KOPT-K1 (cell line): ENCODE measurements around the gene VPS13D.

Source experiments
- H3K27ac ChIP-seq: fragments of 200-600 bp; sonication (generic); 2 replicates; pipeline ENCODE4 v1.5.1; 2016; ENCODE audit warnings: antibody characterized with exemption, mild to moderate bottlenecking, low read depth, low read length; ENCODE audit not compliant: poor library complexity, severe bottlenecking
- H3K36me3 ChIP-seq: fragments of 200-600 bp; sonication (generic); 2 replicates; pipeline ENCODE4 v1.5.1; 2017; ENCODE audit warnings: antibody characterized with exemption, mild to moderate bottlenecking, low read length, moderate library complexity; ENCODE audit not compliant: insufficient read depth
- H3K9me3 ChIP-seq: fragments of 200-600 bp; sonication (generic); 2 replicates; pipeline ENCODE4 v1.5.1; 2017; ENCODE audit warnings: antibody characterized with exemption, low read length, mild to moderate bottlenecking; ENCODE audit not compliant: insufficient read depth, poor library complexity, severe bottlenecking

Gene VPS13D

DNA sequence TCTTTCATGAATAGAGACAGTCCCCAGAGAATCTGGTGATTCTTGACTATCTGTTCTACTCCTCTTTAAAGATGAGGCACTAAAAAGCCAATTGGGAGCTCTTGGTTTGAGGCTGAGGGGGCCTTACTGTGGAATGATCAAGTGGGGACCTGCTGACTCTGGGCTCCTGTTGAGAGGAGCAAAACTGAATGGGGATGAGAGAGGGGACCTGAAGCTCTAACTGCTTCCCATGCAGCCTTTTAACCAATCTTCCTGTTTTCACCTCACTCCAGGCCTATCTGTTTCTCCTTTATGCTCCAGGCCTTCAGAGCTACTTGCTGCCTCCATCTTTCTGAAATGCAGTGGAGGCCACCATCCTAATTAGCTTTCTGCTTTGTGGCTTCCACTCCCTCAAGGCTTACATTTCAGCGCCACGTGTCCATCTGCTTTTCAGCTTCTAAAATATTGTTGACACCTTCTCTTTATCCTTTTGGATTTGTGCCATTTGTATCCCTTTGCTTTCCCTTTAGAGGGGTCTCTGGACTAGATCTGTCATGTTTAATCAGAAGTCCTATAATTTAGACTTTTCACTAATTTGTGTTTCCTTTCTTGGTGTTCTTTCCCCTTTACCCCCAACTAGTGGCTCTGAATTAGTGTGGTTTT lies 242.4 kb downstream of the VPS13D start:
- peak overlapping the region; percentile 98 for H3K27ac ChIP-seq

DNA sequence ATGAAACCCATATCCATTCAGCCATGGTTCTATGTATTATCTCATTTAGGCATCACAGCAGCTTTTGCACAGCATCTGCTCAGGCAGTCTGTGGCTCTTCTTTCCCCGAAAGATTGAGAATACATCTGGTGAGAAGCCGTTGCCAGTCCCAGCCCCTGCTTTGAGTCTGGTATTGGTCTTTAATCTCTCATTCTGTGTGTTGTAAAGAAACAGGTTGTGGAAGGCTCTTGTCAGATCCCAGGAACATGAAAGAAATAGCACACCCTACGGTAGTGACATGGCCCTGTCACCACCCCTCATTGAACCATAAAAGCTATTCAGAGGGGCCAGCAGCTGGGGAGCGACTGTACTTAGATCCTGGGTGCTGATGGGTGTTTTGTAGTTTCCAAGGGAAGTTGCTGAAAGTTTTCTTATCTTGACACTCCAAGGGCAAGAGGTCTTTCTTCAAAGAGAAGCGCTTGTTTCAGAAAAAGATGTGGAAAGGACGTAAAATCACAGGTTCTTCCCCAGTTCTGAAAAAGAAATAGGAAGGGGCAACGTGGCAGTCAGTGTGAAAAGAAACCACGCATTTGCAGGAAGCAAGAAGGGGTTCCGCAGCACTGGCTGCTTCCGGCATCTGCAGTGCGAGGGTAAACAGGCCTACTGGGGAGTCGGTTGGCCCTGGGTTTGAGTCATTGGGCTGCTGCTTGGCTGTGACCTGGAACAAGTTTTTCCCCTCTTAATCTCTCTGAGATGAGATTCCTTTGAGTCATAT lies 243.1 kb downstream of the VPS13D start:
- Histone ChIP-seq H3K9me3 (peaks cover 9% of the 10 kb centered on the region), H3K27ac (peak overlapping the region; percentile 98), H3K36me3 (no peaks in the 10 kb centered on the region)

More for the DNA sequence above, 242.4 kb downstream of the VPS13D start:
- Histone ChIP-seq H3K36me3 (no peaks in the 10 kb centered on the region), H3K9me3 (peaks cover 9% of the 10 kb centered on the region)

GRCh38 chr1:12473596-12474362 lies 243.9 kb downstream of the VPS13D start:
- peak overlapping the region; percentile 98 for H3K27ac ChIP-seq
- H3K36me3 ChIP-seq = no peaks in the 10 kb centered on the region
- H3K9me3 ChIP-seq = peaks cover 9% of the 10 kb centered on the region

DNA sequence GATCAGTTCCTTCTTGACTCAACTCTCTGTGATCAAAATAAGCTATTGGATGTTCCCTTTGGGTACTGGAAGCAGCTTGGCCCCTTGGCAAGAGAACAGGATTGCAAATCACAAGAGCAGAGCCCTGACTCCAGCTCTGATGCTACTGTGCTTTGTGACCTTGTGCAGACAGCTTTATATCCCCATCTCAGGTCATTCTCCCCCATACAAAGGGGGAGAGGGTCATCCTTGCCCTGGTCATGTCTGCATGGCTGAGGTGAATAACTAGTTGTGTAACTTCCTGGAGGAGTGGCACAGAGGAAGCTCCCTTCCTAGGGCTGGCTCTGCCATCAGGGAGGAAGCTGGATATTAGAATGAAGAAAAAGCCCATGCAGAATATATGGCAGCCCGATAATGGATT lies 245.3 kb downstream of the VPS13D start:
- Histone ChIP-seq H3K36me3 (no peaks in the 10 kb centered on the region), H3K27ac (peak overlapping the region; percentile 98), H3K9me3 (peaks cover 9% of the 10 kb centered on the region)

GRCh38 chr1:12475530-12475934 lies 245.7 kb downstream of the VPS13D start:
- Histone ChIP-seq H3K9me3 (peaks cover 9% of the 10 kb centered on the region), H3K27ac (peak overlapping the region; percentile 98), H3K36me3 (no peaks in the 10 kb centered on the region)

DNA sequence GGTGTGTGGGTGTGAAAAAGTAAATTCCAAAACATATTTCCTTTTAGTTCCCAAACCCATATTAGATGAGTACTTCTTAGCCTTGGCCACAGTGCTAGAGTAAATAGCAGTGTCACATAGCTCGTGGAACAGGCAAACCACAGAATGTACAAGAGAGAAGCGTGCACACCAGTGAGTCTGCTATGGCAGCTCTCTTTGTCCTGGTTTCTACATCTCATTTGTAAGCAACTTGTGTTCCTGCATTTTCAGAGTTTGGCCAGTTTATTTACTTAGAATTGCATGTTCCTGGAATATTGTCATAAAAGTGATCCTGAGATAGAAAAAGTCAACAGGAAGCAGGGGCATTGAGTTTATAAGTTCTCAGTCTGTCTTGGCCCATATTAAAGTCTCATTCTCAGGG lies 246.1 kb downstream of the VPS13D start:
- no peaks in the 10 kb centered on the region for H3K36me3 ChIP-seq
- peak overlapping the region; percentile 98 for H3K27ac ChIP-seq
- peaks cover 9% of the 10 kb centered on the region for H3K9me3 ChIP-seq

GRCh38 chr1:12477314-12477713 lies 247.5 kb downstream of the VPS13D start:
- no peaks in the 10 kb centered on the region for H3K36me3 ChIP-seq
- peak overlapping the region; percentile 98 for H3K27ac ChIP-seq
- H3K9me3 ChIP-seq = peaks cover 9% of the 10 kb centered on the region

DNA sequence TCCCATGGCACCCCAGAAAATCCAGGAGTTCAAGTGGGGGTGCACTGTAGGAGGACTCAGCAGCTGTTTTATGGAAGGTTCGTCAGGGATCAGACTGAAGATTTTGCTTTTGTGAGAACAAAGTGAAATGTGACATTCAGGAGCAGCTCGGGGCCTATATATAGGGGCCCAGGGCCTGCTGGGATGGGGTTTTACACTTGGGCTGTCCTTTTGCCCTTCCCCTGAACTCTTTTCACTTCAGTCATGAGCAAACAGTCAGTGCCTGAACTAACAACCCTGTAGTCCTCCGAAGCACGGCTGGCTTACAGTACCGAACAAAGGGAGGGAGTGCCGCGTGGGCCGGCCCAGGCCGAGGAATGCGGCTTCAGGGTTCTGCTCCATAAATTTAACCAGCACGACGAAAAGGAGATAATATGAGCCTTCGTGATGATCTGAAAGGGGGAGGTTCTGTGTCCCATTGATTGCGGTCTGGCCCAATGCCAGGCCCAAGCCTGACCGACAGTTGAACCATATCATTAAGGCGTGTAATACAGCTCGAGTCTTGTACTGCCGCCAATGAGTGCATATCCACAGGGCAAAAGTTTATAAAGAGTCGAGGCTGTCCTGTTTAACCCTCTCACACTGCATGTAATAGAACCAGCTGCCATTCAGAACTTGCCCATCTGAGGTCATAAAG lies 248.2 kb downstream of the VPS13D start:
- H3K36me3 ChIP-seq = no peaks in the 10 kb centered on the region
- peak overlapping the region; percentile 98 for H3K27ac ChIP-seq
- peaks cover 9% of the 10 kb centered on the region for H3K9me3 ChIP-seq

DNA sequence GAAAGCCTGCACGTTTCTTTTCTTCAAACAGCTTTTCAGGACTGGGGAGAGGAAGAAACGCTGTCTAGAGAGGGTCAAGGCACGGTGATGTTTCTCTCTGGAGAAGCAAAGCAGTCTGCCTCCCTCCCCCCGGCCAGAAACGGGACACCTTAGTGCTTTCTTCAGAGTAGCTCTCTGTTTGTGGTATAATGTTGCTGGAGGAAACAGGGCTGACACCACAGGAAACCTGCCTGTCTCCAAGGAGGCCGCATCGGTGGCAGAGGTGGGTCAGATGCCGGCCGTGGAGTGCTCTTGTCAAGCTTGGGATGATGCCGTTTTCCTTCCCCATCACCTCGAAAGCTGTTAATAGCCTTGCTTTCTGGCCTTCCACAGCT lies 248.8 kb downstream of the VPS13D start:
- H3K27ac ChIP-seq = peak overlapping the region; percentile 98
- peaks cover 9% of the 10 kb centered on the region for H3K9me3 ChIP-seq
- H3K36me3 ChIP-seq = no peaks in the 10 kb centered on the region

GRCh38 chr1:12479311-12479710 lies 249.5 kb downstream of the VPS13D start:
- no peaks in the 10 kb centered on the region for H3K36me3 ChIP-seq
- H3K27ac ChIP-seq = peak overlapping the region; percentile 98
- peaks cover 4% of the 10 kb centered on the region for H3K9me3 ChIP-seq

DNA sequence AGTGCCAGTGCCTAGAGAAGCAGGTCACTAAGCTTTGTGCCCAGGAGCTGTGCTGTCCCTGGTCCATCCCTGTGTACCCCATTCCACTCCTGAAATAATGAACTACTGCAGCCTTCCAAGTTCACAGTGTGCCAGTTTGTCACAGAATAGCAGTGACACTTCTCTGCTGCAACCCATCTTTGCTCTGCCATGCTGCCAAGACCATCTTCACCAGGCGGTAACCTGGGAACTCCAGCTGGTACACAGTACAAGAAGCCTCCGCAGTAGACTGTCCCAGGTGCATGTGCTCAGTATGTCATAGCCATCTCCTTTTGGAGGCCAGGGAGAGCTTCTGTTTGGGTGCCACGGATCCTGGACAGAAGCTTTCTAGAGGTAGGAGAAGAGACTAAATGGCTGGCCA lies 250.2 kb downstream of the VPS13D start:
- Histone ChIP-seq H3K36me3 (no peaks in the 10 kb centered on the region), H3K27ac (peak overlapping the region; percentile 98), H3K9me3 (no peaks in the 10 kb centered on the region)

DNA sequence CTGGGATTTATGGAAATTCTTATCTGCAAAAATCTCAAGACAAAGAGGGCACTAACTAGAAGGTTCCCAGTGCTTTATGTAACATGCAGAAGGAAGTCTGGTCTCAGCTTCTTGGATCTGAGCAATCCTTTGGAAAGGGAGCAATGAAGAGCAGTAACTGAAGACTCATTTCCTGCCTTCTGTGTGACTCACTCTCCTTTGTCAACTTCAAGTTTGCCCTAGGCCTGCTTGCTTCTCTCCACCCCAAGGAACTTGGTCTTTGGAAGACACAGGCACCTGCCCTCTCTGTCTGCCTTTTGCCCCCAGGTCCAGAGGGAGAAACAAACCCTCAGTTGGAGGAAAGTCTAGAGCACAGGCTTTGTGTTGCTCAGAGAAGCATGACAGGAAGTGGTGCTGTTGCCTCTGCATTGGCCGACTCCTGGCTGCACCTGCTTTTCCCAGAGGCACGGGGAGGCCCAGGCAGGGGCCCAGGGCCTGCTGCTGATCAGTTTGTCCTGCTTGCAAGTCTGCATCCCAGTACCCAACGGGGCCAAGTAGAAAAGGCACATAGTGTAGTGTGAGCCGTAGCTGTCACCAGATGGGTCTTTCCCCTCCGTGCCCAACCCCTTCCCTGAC lies 251.0 kb downstream of the VPS13D start:
- no peaks in the 10 kb centered on the region for H3K36me3 ChIP-seq
- peak overlapping the region; percentile 98 for H3K27ac ChIP-seq
- no peaks in the 10 kb centered on the region for H3K9me3 ChIP-seq

- Histone ChIP-seq H3K36me3 (no peaks in the 10 kb centered on the region), H3K27ac (peak overlapping the region; percentile 98), H3K9me3 (no peaks in the 10 kb centered on the region)
Measured at GRCh38 chr1:12481928-12482327, 252.1 kb downstream of the VPS13D start.

- no peaks in the 10 kb centered on the region for H3K36me3 ChIP-seq
- no peak overlapping the region for H3K27ac ChIP-seq
- no peaks in the 10 kb centered on the region for H3K9me3 ChIP-seq
Measured at GRCh38 chr1:12482988-12483387, 253.2 kb downstream of the VPS13D start.
